GM12873 (cell line): ENCODE results near the gene YY1.

Source experiments
- CTCF ChIP-seq: IDR thresholded peaks from 2 replicates; pipeline ENCODE4 v1.5.1; 2012; ENCODE audit warnings: low read depth, mild to moderate bottlenecking, moderate library complexity, low read length, control low read depth; ENCODE audit not compliant: insufficient read depth; ENCODE audit errors: missing control alignments

YY1 gene

DNA sequence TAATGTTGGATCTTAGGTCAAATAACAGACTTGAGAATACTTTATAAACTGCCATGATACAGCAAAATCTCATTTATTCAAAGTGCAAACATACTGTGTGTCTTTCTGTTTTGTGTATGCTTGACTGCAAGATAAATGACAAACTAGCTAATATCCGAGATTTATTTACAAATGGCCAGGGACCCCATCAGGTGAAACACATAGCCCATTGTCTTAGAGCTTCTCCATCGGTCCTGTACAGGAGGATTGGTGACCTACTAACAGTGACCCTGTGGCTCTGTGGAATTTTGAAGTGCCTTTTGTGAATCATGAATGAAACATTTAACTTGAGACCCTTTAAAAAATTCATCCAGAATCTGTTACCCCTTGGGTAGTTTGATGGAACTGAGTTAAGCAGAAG is 40.2 kb downstream of the YY1 start:
- no peak for TF ChIP-seq CTCF

GRCh38 chr14:100279563-100279962 is 40.6 kb downstream of the YY1 start:
- TF ChIP-seq CTCF, result no peak

DNA sequence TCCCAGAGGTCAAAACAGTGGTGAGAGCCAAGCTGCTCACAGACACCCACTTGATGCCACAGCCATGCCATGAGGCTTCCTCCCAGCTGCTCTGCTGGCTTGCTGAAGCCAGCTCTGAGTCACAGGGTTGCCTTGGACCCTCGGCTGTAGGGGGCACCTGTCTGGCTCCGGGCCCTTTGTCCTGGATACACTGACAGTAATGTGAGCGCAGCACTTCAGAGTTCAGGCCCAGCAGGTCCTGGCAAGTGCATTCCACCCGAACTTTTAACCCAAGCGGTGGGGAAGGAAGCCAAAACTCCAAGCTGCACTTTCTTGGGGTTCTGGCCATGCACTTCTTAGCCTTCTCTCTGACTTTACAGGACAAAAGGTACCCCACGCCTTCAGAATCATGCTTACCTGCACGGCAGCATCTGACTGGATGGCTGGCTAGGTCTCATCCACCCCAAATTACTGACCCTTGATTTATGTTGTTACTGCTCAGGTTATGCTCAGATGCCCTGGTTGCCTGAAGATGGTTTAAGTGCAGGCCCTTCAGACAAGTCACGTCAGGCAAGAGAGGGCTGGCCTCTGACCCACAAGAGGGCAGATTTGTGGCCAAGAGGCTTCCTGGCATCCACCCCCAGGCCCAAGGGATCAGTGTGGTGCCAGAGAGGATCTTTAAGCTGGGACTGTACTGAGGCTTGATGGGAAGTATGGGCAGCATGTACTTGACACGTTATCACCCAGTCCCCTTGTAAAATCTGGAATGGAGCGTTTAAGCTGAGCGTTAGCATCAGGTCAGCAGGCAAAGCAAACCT is 42.5 kb downstream of the YY1 start:
- no peak for TF ChIP-seq CTCF

GRCh38 chr14:100282083-100282350 is 43.1 kb downstream of the YY1 start:
- no peak for TF ChIP-seq CTCF

DNA sequence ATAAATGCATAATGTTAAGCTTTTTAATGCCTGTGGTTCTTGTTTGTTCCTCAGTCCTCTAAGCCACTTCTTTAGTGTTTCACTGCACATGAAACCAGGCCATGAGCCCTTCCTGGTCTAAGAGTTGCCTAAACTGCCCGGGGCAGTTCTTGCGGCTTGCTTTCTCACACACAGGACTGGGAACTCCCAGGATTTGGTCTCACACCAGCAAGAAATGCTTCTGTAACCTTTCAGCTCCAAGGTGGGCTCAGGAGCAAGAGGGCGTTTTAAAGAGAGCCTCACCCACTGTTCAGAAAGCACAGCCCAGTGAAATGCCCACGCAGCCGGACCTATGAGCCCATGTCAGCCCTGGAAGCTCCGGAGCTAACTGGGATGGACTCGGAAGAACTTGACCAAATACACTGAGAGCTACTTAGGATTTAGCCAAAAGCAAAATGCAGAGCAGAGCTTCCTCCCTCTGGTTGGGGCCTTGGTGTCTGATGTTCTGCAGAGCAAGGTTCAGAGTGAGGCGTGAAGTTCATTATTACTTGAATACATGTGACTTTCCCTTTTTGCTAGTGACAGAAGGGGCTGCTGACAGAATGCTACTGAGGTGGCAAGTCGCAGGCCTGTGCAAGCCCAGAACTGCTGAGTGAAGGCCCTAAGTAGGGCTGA is 43.9 kb downstream of the YY1 start:
- no peak for TF ChIP-seq CTCF

GRCh38 chr14:100283984-100284881 is 45.3 kb downstream of the YY1 start:
- no peak for TF ChIP-seq CTCF
